GM19328 (cell line): Measurements from ENCODE around the gene BTD.

Experiments used
- ATAC-seq: cut with Tn5 transposase; IDR thresholded peaks from one replicate; pipeline ENCODE4 v1.9.1; 2021; ENCODE audit warnings: mild to moderate bottlenecking, moderate library complexity; ENCODE audit not compliant: unreplicated experiment

Gene BTD

GRCh38 chr3:15601399-15602145 lies at the start of gene BTD, which contains the start of gene HACL1:
Gene BTD (plus strand): TSS chr3:15601745. CDS start chr3:15635440, 33,695 bp downstream.
Gene HACL1 (minus strand): TSS chr3:15601569. CDS start chr3:15601463, 106 bp downstream.
- ATAC-seq: peak; percentile 94

GRCh38 chr3:15551902-15552301 lies 49.6 kb upstream of the BTD start:
- no peak for ATAC-seq

- no peak for ATAC-seq
Measured at GRCh38 chr3:15553749-15554148, 47.8 kb upstream of the BTD start.

GRCh38 chr3:15556512-15556911 lies 45.0 kb upstream of the BTD start:
- ATAC-seq: peak; percentile 88

- ATAC-seq: peak; percentile 67
Measured at GRCh38 chr3:15557511-15557946, 44.0 kb upstream of the BTD start.

- ATAC-seq: no peak
Measured at GRCh38 chr3:15558581-15558980, 43.0 kb upstream of the BTD start.

GRCh38 chr3:15562560-15562959 lies 39.0 kb upstream of the BTD start:
- ATAC-seq: no peak

GRCh38 chr3:15563190-15563589 lies 38.4 kb upstream of the BTD start:
- no peak for ATAC-seq

GRCh38 chr3:15572138-15572537 lies 29.4 kb upstream of the BTD start:
- no peak for ATAC-seq

GRCh38 chr3:15575446-15575845 lies 26.1 kb upstream of the BTD start:
- no peak for ATAC-seq

- ATAC-seq: no peak
Measured at GRCh38 chr3:15576475-15576874, 25.1 kb upstream of the BTD start.

GRCh38 chr3:15578289-15578867 lies 23.2 kb upstream of the BTD start:
- ATAC-seq: no peak

GRCh38 chr3:15579051-15579450 lies 22.5 kb upstream of the BTD start:
- no peak for ATAC-seq

GRCh38 chr3:15581471-15582394 lies 19.8 kb upstream of the BTD start:
- ATAC-seq: no peak

- ATAC-seq: no peak
Measured at GRCh38 chr3:15585111-15585845, 16.3 kb upstream of the BTD start.

- ATAC-seq: no peak
Measured at GRCh38 chr3:15591242-15591641, 10.3 kb upstream of the BTD start.

- ATAC-seq: no peak
Measured at GRCh38 chr3:15591928-15592327, 9.6 kb upstream of the BTD start.

GRCh38 chr3:15592968-15593367 lies 8.6 kb upstream of the BTD start:
- no peak for ATAC-seq

- no peak for ATAC-seq
Measured at GRCh38 chr3:15595955-15596354, 5.6 kb upstream of the BTD start.

GRCh38 chr3:15601046-15601398 lies 523 bp upstream of the BTD start:
- peak; percentile 7 for ATAC-seq

- peak; percentile 12 for ATAC-seq
Measured at GRCh38 chr3:15602146-15602536, 596 bp downstream of the BTD start.
